ENCODE data around the gene SMYD5. TPM values are rescaled to one million over a fixed set of nuclear protein-coding genes. Genes with fewer than 3 reads are reported as not detected.

The SMYD5 gene
- total and polyA plus RNA-seq, 9 of the 15 experiments (the other 6 are each of a cell fraction or from before 2014, with no cell fraction given) = 11.4 to 56.8 (median 32.0) TPM

GRCh38 chr2:73233154-73233931 lies 19.3 kb downstream of the SMYD5 start, which contains the start of gene PRADC1 (continued):
- TF ChIP-seq TGIF2 (CRISPR knock-in tag; IDR thresholded peaks at IDR 0.05) (peak; percentile 6; the same call in 1 of the 2 replicates), CBX8 (IDR thresholded peaks at IDR 0.05; ENCODE audit: borderline replicate concordance, extremely low read depth, low read depth, low read length, poor library complexity, severe bottlenecking) (no peak), C11orf30 (IDR thresholded peaks at IDR 0.05; ENCODE audit: low read depth) (no peak), FOXJ3 (CRISPR knock-in tag; IDR thresholded peaks at IDR 0.05) (no peak), SRSF1 (IDR thresholded peaks at IDR 0.05; ENCODE audit: low read depth, low read length) (no peak), ETV6 (IDR thresholded peaks at IDR 0.05; ENCODE audit: borderline replicate concordance in 1 of 2, low read depth in 2 of 2, low read length in 1 of 2) (no peak), ETV6 (CRISPR knock-in tag; IDR thresholded peaks at IDR 0.05; ENCODE audit: borderline replicate concordance) (no peak), HDGF (IDR thresholded peaks at IDR 0.05) (no peak), COPS2 (conservative IDR thresholded peaks at IDR 0.05) (no peak), E2F8 (IDR thresholded peaks at IDR 0.05; ENCODE audit: low read depth, partially characterized antibody) (no peak), CHD2 (IDR thresholded peaks at IDR 0.05; ENCODE audit: low read depth, low read length) (peak; percentile 85)
- TF ChIP-seq, protein P1, sequence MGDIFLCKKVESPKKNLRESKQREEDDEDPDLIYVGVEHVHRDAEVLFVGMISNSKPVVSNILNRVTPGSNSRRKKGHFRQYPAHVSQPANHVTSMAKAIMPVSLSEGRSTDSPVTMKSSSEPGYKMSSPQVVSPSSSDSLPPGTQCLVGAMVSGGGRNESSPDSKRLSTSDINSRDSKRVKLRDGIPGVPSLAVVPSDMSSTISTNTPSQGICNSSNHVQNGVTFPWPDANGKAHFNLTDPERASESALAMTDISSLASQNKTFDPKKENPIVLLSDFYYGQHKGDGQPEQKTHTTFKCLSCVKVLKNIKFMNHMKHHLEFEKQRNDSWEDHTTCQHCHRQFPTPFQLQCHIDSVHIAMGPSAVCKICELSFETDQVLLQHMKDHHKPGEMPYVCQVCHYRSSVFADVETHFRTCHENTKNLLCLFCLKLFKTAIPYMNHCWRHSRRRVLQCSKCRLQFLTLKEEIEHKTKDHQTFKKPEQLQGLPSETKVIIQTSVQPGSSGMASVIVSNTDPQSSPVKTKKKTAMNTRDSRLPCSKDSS (IDR thresholded peaks at IDR 0.05; ENCODE audit: low read depth, partially characterized antibody) = no peak
- TF ChIP-seq, protein P2, sequence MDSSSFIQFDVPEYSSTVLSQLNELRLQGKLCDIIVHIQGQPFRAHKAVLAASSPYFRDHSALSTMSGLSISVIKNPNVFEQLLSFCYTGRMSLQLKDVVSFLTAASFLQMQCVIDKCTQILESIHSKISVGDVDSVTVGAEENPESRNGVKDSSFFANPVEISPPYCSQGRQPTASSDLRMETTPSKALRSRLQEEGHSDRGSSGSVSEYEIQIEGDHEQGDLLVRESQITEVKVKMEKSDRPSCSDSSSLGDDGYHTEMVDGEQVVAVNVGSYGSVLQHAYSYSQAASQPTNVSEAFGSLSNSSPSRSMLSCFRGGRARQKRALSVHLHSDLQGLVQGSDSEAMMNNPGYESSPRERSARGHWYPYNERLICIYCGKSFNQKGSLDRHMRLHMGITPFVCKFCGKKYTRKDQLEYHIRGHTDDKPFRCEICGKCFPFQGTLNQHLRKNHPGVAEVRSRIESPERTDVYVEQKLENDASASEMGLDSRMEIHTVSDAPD (CRISPR knock-in tag; IDR thresholded peaks at IDR 0.05) = no peak
- TF ChIP-seq, protein P3, sequence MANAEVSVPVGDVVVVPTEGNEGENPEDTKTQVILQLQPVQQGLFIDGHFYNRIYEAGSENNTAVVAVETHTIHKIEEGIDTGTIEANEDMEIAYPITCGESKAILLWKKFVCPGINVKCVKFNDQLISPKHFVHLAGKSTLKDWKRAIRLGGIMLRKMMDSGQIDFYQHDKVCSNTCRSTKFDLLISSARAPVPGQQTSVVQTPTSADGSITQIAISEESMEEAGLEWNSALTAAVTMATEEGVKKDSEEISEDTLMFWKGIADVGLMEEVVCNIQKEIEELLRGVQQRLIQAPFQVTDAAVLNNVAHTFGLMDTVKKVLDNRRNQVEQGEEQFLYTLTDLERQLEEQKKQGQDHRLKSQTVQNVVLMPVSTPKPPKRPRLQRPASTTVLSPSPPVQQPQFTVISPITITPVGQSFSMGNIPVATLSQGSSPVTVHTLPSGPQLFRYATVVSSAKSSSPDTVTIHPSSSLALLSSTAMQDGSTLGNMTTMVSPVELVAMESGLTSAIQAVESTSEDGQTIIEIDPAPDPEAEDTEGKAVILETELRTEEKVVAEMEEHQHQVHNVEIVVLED (CRISPR knock-in tag; IDR thresholded peaks at IDR 0.05) = 0 out of 2 replicates have a peak, but pooled peaks have one; percentile 21
- TF ChIP-seq, protein P4, sequence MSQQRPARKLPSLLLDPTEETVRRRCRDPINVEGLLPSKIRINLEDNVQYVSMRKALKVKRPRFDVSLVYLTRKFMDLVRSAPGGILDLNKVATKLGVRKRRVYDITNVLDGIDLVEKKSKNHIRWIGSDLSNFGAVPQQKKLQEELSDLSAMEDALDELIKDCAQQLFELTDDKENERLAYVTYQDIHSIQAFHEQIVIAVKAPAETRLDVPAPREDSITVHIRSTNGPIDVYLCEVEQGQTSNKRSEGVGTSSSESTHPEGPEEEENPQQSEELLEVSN (IDR thresholded peaks at IDR 0.05; ENCODE audit: borderline replicate concordance in 1 of 2, extremely low read depth in 1 of 2, insufficient read depth in 1 of 2, insufficient read length in 1 of 2, low read depth in 1 of 2, low read length in 1 of 2, poor library complexity in 1 of 2, severe bottlenecking in 1 of 2) = peak; percentile 74 to 88

Data from K562 (cell line).